Breast epithelium (tissue), 4 donors: ENCODE data around the gene SYT7. TPM values are rescaled to one million over a fixed set of nuclear protein-coding genes. Genes with fewer than 3 reads are reported as not detected.

Experiments used
- DNase-seq, 2 donors: peaks; one replicate each; pipeline ENCODE4 v3.0.0-alpha.2; 2019; ENCODE audit warnings: low spot score in 2 of 2
- H3K27ac ChIP-seq, 2 donors: fragments of 200-600 bp; sonication (generic) in 1 of 2; one replicate each; pipeline ENCODE4 v1.5.1; 2016 to 2019; ENCODE audit warnings: mild to moderate bottlenecking in 1 of 2
- H3K27me3 ChIP-seq, 2 donors: fragments of 200-600 bp; sonication (generic) in 1 of 2; one replicate each; pipeline versions ENCODE4 v1.5.1 to v1.6.0; 2017 to 2019; ENCODE audit warnings: control low read depth in 1 of 2, mild to moderate bottlenecking in 1 of 2
- H3K36me3 ChIP-seq: fragments of 200-600 bp; one replicate; pipeline ENCODE4 v1.5.1; 2019
- H3K4me1 ChIP-seq, 2 donors: fragments of 200-600 bp; sonication (generic); one replicate each; pipeline ENCODE4 v1.5.1; 2016 to 2019; ENCODE audit warnings: control low read depth in 1 of 2
- H3K4me3 ChIP-seq, 3 donors: fragments of 200-600 bp; sonication (generic); 1 replicate in 2 of 3; 2 replicates in 1 of 3; pipeline ENCODE4 v1.5.1; 2016 to 2019; ENCODE audit warnings: mild to moderate bottlenecking in 3 of 3, moderate library complexity in 2 of 3
- H3K9me3 ChIP-seq, 2 donors: fragments of 200-600 bp; sonication (generic) in 1 of 2; one replicate each; pipeline ENCODE4 v1.5.1; 2016 to 2019; ENCODE audit warnings: control low read depth in 1 of 2
- POLR2A ChIP-seq: fragments of 450-650 bp; IDR thresholded peaks from one replicate; pipeline ENCODE4 v1.6.1; 2016; ENCODE audit warnings: antibody characterized with exemption, mild to moderate bottlenecking, moderate library complexity
- POLR2AphosphoS5 ChIP-seq, 3 donors: sonication (generic); formaldehyde crosslinking; IDR thresholded peaks; one replicate each; pipeline ENCODE4 v1.6.1; 2017; ENCODE audit warnings: antibody characterized with exemption in 3 of 3
- intact Hi-C: fragments of 100-400 bp; cut with DNase I; formaldehyde crosslinking; loops from one replicate; pipeline ENCODE4 v1.15.1; 2023; ENCODE audit warnings: low total_unique reads
- total RNA-seq, 3 donors: library from RNA; depleted of rRNA; stranded (reverse); fragments of >200 nt; gene quantifications; one replicate each; pipeline ENCODE4 v1.1.0, GENCODE V29; 2016
- TF ChIP-seq, protein P1 (sequence below), 3 donors: fragments of 450-650 bp; IDR thresholded peaks; one replicate each; pipeline ENCODE4 v1.5.1; 2016 to 2017; ENCODE audit warnings: antibody characterized with exemption in 3 of 3, mild to moderate bottlenecking in 3 of 3, moderate library complexity in 3 of 3

Gene SYT7
- total RNA-seq, 3 donors from 2014 or later: 1.9 to 11.7 (median 10.8) TPM

DNA sequence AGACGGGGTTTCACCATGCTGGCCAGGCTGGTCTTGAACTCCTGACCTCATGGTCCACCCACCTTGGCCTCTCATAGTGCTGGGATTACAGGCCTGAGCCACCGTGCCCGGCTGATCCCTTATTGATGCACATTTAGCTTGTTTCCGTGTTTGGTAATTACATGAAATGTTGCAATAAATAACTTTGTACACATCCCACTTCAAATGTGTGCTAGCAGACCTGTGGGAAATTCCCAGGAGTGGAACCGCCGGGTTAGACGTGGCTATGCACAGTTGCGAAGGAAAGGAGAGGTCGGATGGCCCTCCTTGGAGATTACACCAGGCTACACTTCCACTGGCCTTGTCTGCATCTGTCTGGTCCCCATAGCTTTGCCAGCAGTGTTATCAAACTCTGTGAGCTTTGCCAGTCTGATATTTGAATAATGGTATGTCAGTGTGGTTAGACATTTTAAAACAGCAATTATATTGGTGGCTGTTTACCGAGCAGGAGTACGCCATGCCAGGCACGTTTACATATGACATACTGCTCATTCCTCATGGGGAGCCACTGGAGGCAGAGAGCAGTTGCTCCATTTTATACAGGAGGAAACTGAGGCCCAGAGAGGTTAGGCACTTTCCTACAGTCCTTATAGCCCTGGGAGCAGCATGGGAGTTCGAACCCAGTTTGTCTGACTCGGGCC, 27.2 kb upstream of the SYT7 start:
- no peak for DNase-seq
- Histone ChIP-seq H3K36me3 (no peaks in the 10 kb centered on the region), H3K4me1 (no peaks in the 10 kb centered on the region), H3K9me3 (no peaks in the 10 kb centered on the region), H3K27ac (peak overlapping the region; percentile 77 to 80), H3K27me3 (no peaks in the 10 kb centered on the region), H3K4me3 (no peak overlapping the region)
- intact Hi-C loops: no loop called here
- no peak for TF ChIP-seq POLR2AphosphoS5 (IDR thresholded peaks at IDR 0.05)
- no peak for TF ChIP-seq POLR2A
- TF ChIP-seq, protein P1, sequence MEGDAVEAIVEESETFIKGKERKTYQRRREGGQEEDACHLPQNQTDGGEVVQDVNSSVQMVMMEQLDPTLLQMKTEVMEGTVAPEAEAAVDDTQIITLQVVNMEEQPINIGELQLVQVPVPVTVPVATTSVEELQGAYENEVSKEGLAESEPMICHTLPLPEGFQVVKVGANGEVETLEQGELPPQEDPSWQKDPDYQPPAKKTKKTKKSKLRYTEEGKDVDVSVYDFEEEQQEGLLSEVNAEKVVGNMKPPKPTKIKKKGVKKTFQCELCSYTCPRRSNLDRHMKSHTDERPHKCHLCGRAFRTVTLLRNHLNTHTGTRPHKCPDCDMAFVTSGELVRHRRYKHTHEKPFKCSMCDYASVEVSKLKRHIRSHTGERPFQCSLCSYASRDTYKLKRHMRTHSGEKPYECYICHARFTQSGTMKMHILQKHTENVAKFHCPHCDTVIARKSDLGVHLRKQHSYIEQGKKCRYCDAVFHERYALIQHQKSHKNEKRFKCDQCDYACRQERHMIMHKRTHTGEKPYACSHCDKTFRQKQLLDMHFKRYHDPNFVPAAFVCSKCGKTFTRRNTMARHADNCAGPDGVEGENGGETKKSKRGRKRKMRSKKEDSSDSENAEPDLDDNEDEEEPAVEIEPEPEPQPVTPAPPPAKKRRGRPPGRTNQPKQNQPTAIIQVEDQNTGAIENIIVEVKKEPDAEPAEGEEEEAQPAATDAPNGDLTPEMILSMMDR (IDR thresholded peaks at IDR 0.05): no peak

DNA sequence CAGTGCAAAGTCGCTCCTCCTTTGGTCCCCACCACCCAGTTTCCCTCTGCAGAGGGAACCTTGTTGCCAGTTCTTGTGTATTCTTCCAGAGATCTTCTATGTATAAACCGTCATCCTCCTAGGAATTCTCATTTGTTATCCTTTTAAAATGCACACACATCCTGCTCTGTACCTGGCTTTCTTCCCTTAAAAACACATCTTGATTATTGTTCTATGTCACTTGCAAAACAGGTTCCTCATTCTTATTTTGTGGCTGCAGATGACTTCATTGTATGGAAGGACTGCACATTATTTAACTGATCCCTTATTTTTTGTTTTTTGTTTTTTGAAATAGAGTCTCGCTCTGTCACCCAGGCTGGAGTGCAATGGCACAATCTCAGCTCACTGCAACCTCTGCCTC, 26.6 kb upstream of the SYT7 start:
- H3K4me1 ChIP-seq: peaks cover 0 to 3% of the 10 kb centered on the region in 2 donors
- TF ChIP-seq POLR2A (no peak), POLR2AphosphoS5 (IDR thresholded peaks at IDR 0.05) (no peak)
- TF ChIP-seq, protein P1 (IDR thresholded peaks at IDR 0.05): no peak
- no peaks in the 10 kb centered on the region for H3K27me3 ChIP-seq
- H3K9me3 ChIP-seq: no peaks in the 10 kb centered on the region
- DNase-seq: no peak
- H3K36me3 ChIP-seq: no peaks in the 10 kb centered on the region
- intact Hi-C loops: no loop called here
- H3K4me3 ChIP-seq: no peak overlapping the region
- peak overlapping the region; percentile 77 to 80 for H3K27ac ChIP-seq

DNA sequence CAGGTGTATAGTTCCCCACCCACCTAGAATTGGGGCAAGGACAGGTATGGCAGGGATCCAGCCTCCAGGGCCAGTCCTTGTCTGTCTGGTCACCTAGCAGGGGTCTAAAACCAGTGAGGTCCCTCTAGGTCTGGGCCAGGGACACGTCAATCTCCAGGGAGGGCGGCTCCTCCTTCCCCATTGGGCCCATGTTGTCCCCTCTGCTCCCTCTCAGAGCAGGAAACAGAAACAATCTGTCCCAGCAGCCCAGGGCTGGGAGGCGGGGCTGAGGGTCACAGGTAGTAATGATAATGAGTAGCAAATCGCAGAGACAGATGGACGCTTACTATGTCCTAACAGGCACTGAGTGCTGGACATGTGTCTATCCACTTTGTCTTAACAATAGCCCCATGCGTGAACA, 22.8 kb upstream of the SYT7 start:
- Histone ChIP-seq H3K4me1 (peaks cover 3 to 4% of the 10 kb centered on the region in 2 donors), H3K4me3 (peak overlapping the region in 1 of 3 donors; percentile 53), H3K27me3 (no peaks in the 10 kb centered on the region), H3K9me3 (no peaks in the 10 kb centered on the region), H3K36me3 (no peaks in the 10 kb centered on the region), H3K27ac (peak overlapping the region; percentile 47 to 88)
- no peak for TF ChIP-seq POLR2AphosphoS5 (IDR thresholded peaks at IDR 0.05)
- TF ChIP-seq, protein P1 (IDR thresholded peaks at IDR 0.05): no peak
- intact Hi-C loops: no loop called here
- DNase-seq: no peak

DNA sequence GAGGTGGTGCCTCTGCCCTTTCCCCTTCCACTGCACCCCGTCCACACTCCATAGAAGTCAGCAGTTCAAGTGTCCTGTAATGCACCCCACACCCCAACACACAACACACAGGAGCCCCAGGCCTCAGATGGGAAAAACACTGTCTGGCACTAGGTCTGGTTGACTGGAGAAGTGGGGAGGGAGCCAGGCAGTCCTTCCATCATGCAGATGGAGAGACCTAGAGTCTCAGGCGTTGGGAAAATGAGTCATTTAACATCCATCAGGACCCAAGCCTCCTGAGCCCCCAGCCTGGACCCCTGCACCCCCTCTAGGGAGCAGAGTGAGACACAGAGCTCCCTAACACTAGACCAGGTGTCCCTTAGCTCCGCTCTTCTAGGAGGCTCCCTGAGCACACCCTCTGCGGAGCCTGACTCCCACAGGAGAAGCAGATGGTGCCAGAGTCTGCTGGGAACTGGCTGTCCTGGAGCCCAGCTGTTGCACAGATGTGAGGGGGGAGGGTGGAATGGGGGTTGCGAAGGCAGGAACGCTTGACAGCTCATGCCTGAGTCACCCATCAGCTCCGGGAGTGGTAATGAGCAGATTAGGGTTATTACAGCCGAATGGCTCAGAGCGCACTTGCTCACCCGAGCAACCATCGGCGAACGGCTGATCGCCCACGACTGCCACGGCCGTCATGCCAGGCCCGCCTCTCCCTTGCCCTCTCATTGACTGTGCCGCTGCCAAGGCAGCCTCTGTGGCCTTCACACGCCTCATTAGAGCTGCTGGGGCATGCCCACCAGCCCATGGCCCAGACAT, 22.1 kb upstream of the SYT7 start:
- DNase-seq: peak in 1 of 2 donors; percentile 58
- peak overlapping the region in 1 of 3 donors; percentile 53 for H3K4me3 ChIP-seq
- no peaks in the 10 kb centered on the region for H3K9me3 ChIP-seq
- H3K27me3 ChIP-seq: no peaks in the 10 kb centered on the region
- peaks cover 3 to 4% of the 10 kb centered on the region in 2 donors for H3K4me1 ChIP-seq
- TF ChIP-seq POLR2A (no peak), POLR2AphosphoS5 (IDR thresholded peaks at IDR 0.05) (peak; percentile 23 to 96 (median 41))
- H3K27ac ChIP-seq: peak overlapping the region; percentile 47 to 88
- H3K36me3 ChIP-seq: no peaks in the 10 kb centered on the region
- intact Hi-C loops: no loop called here

DNA sequence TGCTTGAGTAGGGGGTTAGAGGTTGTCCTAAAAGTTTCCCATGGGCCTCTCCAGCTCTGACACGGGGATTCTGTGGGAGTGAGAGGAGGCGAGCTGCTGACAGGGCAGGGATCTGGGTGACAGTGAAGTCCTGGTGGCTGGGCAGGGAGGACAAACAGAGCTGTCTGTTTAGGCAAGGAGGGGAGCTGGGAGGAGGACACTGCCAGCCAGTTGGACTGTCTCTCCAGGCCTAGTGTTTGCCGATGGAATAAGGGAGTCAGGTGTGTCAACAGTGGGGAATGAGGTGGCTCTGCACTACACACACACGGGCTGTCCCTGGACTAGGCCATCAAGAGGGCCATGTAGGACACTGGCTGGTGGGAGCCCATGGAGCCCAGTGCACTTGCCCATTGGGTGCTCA, 20.6 kb upstream of the SYT7 start:
- H3K4me3 ChIP-seq: no peak overlapping the region
- TF ChIP-seq POLR2AphosphoS5 (IDR thresholded peaks at IDR 0.05) (no peak), POLR2A (no peak)
- TF ChIP-seq, protein P1 (IDR thresholded peaks at IDR 0.05): no peak
- no peaks in the 10 kb centered on the region for H3K9me3 ChIP-seq
- H3K36me3 ChIP-seq: no peaks in the 10 kb centered on the region
- intact Hi-C loops: no loop called here
- no peaks in the 10 kb centered on the region for H3K27me3 ChIP-seq
- peak overlapping the region; percentile 46 to 88 for H3K27ac ChIP-seq
- peaks cover 3 to 4% of the 10 kb centered on the region in 2 donors for H3K4me1 ChIP-seq
- DNase-seq: peak; percentile 46 to 75
